Ishikawa (cell line): Measurements from ENCODE around the gene P2RX6.

Source experiments
- CEBPB ChIP-seq: IDR thresholded peaks from 2 replicates; pipeline ENCODE4 v1.6.1; 2012
- CREB1 ChIP-seq: IDR thresholded peaks from 2 replicates; pipeline ENCODE4 v1.6.1; 2012; ENCODE audit warnings: low read depth
- EGR1 ChIP-seq: IDR thresholded peaks from 2 replicates; pipeline ENCODE4 v1.6.1; 2012
- EP300 ChIP-seq: IDR thresholded peaks from 2 replicates; pipeline ENCODE4 v1.6.1; 2012; ENCODE audit warnings: borderline replicate concordance
- MAX ChIP-seq: IDR thresholded peaks from 2 replicates; pipeline ENCODE4 v1.6.1; 2012
- NFIC ChIP-seq: IDR thresholded peaks from 2 replicates; pipeline ENCODE4 v1.6.1; 2012
- RAD21 ChIP-seq: IDR thresholded peaks from 2 replicates; pipeline ENCODE4 v1.6.1; 2012; ENCODE audit warnings: low read depth
- REST ChIP-seq: IDR thresholded peaks from 2 replicates; pipeline ENCODE4 v1.6.1; 2012; ENCODE audit warnings: low read depth, mild to moderate bottlenecking
- TAF1 ChIP-seq: IDR thresholded peaks from 2 replicates; pipeline ENCODE4 v1.6.1; 2012; ENCODE audit warnings: low read depth, mild to moderate bottlenecking
- USF1 ChIP-seq: IDR thresholded peaks from 2 replicates; pipeline ENCODE4 v1.6.1; 2012
- YY1 ChIP-seq: IDR thresholded peaks from 2 replicates; pipeline ENCODE4 v1.6.1; 2012; ENCODE audit warnings: low read depth
- ZBTB7A ChIP-seq: IDR thresholded peaks from 2 replicates; pipeline ENCODE4 v1.6.1; 2012; ENCODE audit warnings: low read depth

GRCh38 chr22:21069375-21069774, 54.4 kb downstream of the P2RX6 start:
- TF ChIP-seq ZBTB7A (no peak), EGR1 (no peak), MAX (no peak), REST (no peak), EP300 (no peak), YY1 (no peak), TAF1 (no peak), NFIC (no peak), USF1 (no peak), CEBPB (no peak), CREB1 (no peak), RAD21 (no peak)
